ENCODE measurements around the gene WDR81.

- no peak for TF ChIP-seq FOXA1 (IDR thresholded peaks at IDR 0.05)
- no peak for TF ChIP-seq L3MBTL2 (conservative IDR thresholded peaks at IDR 0.05)
- TF ChIP-seq NFRKB (IDR thresholded peaks at IDR 0.05) = no peak
- TF ChIP-seq BHLHE40 (IDR thresholded peaks at IDR 0.05; ENCODE audit: borderline replicate concordance) = no peak
- no peak for TF ChIP-seq ELF4 (IDR thresholded peaks at IDR 0.05)
- no peak for TF ChIP-seq SP1 (IDR thresholded peaks at IDR 0.05)
- TF ChIP-seq TARDBP (IDR thresholded peaks at IDR 0.05) = no peak
Measured at GRCh38 chr17:1727876-1728630, 3.5 kb downstream of the WDR81 start.
